B cell (primary cell): Measurements from ENCODE around the gene DECR2. TPM values are rescaled to one million over a fixed set of nuclear protein-coding genes. Genes with fewer than 3 reads are reported as not detected.

Source experiments
- ATAC-seq: fragments of 200-7000 bp; cut with Tn5 transposase; one replicate; pipeline ENCODE4 v1.10.0; 2021; ENCODE audit warnings: low read depth, mild to moderate bottlenecking, moderate number of reproducible peaks, moderate library complexity
- CTCF ChIA-PET: fragments of 350-600 bp; sonication (Branson Sonifier 250); formaldehyde crosslinking; loops from one replicate; lab custom pipeline; 2021; ENCODE audit warnings: antibody characterized with exemption, inconsistent platforms; lab: Charles Lee
- POLR2A ChIA-PET: fragments of 350-600 bp; sonication (Branson Sonifier 250); formaldehyde crosslinking; loops from one replicate; lab custom pipeline; 2021; ENCODE audit warnings: antibody characterized with exemption; lab: Charles Lee
- DNase-seq: peaks from one replicate; pipeline ENCODE4 v3.0.0; 2013
- H2AFZ ChIP-seq: 2 replicates; pipeline ENCODE4 v1.6.1; 2012; ENCODE audit warnings: mild to moderate bottlenecking, low read depth, low read length; ENCODE audit not compliant: insufficient read depth, poor library complexity, severe bottlenecking
- H3K27ac ChIP-seq, 2 donors: 1 replicate in 1 of 2; 2 replicates in 1 of 2; pipeline ENCODE4 v1.5.1; 2012 to 2013; ENCODE audit warnings: low read length in 2 of 2, mild to moderate bottlenecking in 2 of 2, moderate library complexity in 1 of 2
- H3K27me3 ChIP-seq, 4 experiments: fragments of 200-600 bp in 1 of 4; sonication (generic) in 1 of 4; replicated peaks in 1 of 4; 1 replicate in 2 of 4; 2 replicates in 2 of 4; pipeline versions ENCODE4 v1.6.1 to v1.7.0; 2013 to 2016; ENCODE audit warnings: low read length in 3 of 4, mild to moderate bottlenecking in 2 of 4, mixed read lengths in 1 of 4, moderate library complexity in 1 of 4; ENCODE audit not compliant: insufficient read depth in 4 of 4, control insufficient read depth in 3 of 4; ENCODE audit errors: control extremely low read depth in 1 of 4
- H3K36me3 ChIP-seq, 2 experiments: replicated peaks in 1 of 2; 1 replicate in 1 of 2; 2 replicates in 1 of 2; pipeline versions ENCODE4 v1.6.1 to v1.7.1; 2013; ENCODE audit warnings: low read length in 1 of 2; ENCODE audit not compliant: insufficient read depth in 2 of 2, control insufficient read depth in 1 of 2; ENCODE audit errors: control extremely low read depth in 1 of 2, extremely low read depth in 1 of 2
- H3K4me1 ChIP-seq, 2 donors: fragments of 200-600 bp in 1 of 2; sonication (generic) in 1 of 2; 1 replicate in 1 of 2; 2 replicates in 1 of 2; pipeline versions ENCODE4 v1.5.1 to v1.6.1; 2013 to 2017; ENCODE audit warnings: low read length in 2 of 2; ENCODE audit not compliant: control insufficient read depth in 2 of 2, insufficient read depth in 2 of 2
- H3K4me2 ChIP-seq: replicated peaks from 2 replicates; pipeline ENCODE3; 2012; ENCODE audit warnings: mild to moderate bottlenecking, low read depth, low read length; ENCODE audit not compliant: poor library complexity, severe bottlenecking
- H3K4me3 ChIP-seq, 5 experiments: fragments of 200-600 bp in 1 of 5; sonication (generic) in 1 of 5; 1 replicate in 3 of 5; 2 replicates in 2 of 5; pipeline versions ENCODE4 v1.5.1 to v1.7.0; 2011 to 2016; ENCODE audit warnings: low read length in 4 of 5, mild to moderate bottlenecking in 4 of 5, low read depth in 2 of 5, control low read depth in 1 of 5, moderate library complexity in 1 of 5; ENCODE audit not compliant: insufficient read depth in 1 of 5; ENCODE audit errors: control extremely low read depth in 1 of 5, extremely low read depth in 1 of 5
- H3K79me2 ChIP-seq: fragments of 200-600 bp; sonication (generic); one replicate; pipeline ENCODE4 v1.6.0; 2016; ENCODE audit warnings: low read length; ENCODE audit not compliant: control insufficient read depth, insufficient read depth
- H3K9ac ChIP-seq: fragments of 200-600 bp; sonication (generic); 2 replicates; pipeline ENCODE4 v1.6.1; 2017; ENCODE audit warnings: mild to moderate bottlenecking, low read length, moderate library complexity
- H3K9me3 ChIP-seq, 3 donors: one replicate each; pipeline versions ENCODE4 v1.6.1 to v1.7.1; 2013; ENCODE audit warnings: low read length in 2 of 3; ENCODE audit not compliant: control insufficient read depth in 2 of 3, insufficient read depth in 1 of 3; ENCODE audit errors: control extremely low read depth in 1 of 3
- H4K20me1 ChIP-seq: 2 replicates; pipeline ENCODE4 v1.6.0; 2012; ENCODE audit warnings: mild to moderate bottlenecking, low read length; ENCODE audit not compliant: insufficient read depth, control insufficient read depth, poor library complexity, severe bottlenecking
- H3K27ac Mint-ChIP-seq: one replicate; pipeline ENCODE4 v1.8.0; 2021; ENCODE audit warnings: mixed read lengths
- H3K27me3 Mint-ChIP-seq: one replicate; pipeline ENCODE4 v1.8.0; 2021; ENCODE audit warnings: mixed read lengths
- H3K4me1 Mint-ChIP-seq: one replicate; pipeline ENCODE4 v1.8.0; 2021; ENCODE audit warnings: mixed read lengths
- H3K4me3 Mint-ChIP-seq: one replicate; pipeline ENCODE4 v1.8.0; 2021; ENCODE audit warnings: mixed read lengths
- H3K9me3 Mint-ChIP-seq: one replicate; pipeline ENCODE4 v1.8.0; 2022; ENCODE audit warnings: mixed read lengths; ENCODE audit not compliant: insufficient read depth
- CTCF ChIP-seq: fragments of 200-600 bp; IDR thresholded peaks from one replicate; pipeline ENCODE4 v1.8.0; 2022; ENCODE audit warnings: antibody characterized with exemption, mild to moderate bottlenecking
- EZH2 ChIP-seq: IDR thresholded peaks from 2 replicates; pipeline ENCODE4 v1.6.1; 2012; ENCODE audit warnings: borderline replicate concordance, low read depth, mild to moderate bottlenecking, moderate library complexity, low read length; ENCODE audit not compliant: insufficient read depth, poor library complexity, severe bottlenecking
- WGBS: methylation state at CpG from one replicate; pipeline ENCODE4 v1.1.5; 2013; ENCODE audit warnings: missing lambda C conversion rate; ENCODE audit not compliant: insufficient coverage; 5-methylcytosine and 5-hydroxymethylcytosine counted together
- intact Hi-C: fragments of 100-400 bp; cut with micrococcal nuclease; formaldehyde crosslinking; loops from one replicate; pipeline ENCODE4 v1.10.0; 2022
- polyA plus RNA-seq: library from polyadenylated mRNA; depleted of rRNA; stranded (reverse); fragments of >200 nt; gene quantifications from 2 replicates; pipeline ENCODE4 v1.2.3, GENCODE V29; 2012
- total RNA-seq, 2 donors: library from RNA; stranded (reverse); fragments of 120-200 nt in 1 of 2; gene quantifications; 1 replicate in 1 of 2; 2 replicates in 1 of 2; pipeline versions ENCODE4 v1.2.3 to v1.2.4, GENCODE V29; 2013 to 2022

DECR2 gene
- total and polyA plus RNA-seq, 2 donors (not counting 1 experiment from before 2014, with no cell fraction given), result 11.0 to 16.3 TPM

GRCh38 chr16:454397-454940 is 52.8 kb downstream of the DECR2 start:
- ChIA-PET CTCF (no interaction called here), POLR2A (interaction anchor here (0.5 kb wide), 1 partner anchor 12 kb away, joined by 3 read pairs; no protein-coding TSS in a partner anchor)
- Histone ChIP-seq H3K27me3 (no peaks in the 10 kb centered on the region), H3K9ac (no peak overlapping the region), H2AFZ (no peak overlapping the region), H3K9me3 (no peaks in the 10 kb centered on the region), H3K4me2 (no peak overlapping the region), H3K4me1 (no peaks in the 10 kb centered on the region), H3K27ac (no peak overlapping the region), H4K20me1 (no peaks in the 10 kb centered on the region), H3K79me2 (no peaks in the 10 kb centered on the region), H3K36me3 (no peaks in the 10 kb centered on the region), H3K4me3 (no peak overlapping the region)
- no peak overlapping the region for H3K4me3 Mint-ChIP-seq
- H3K9me3 Mint-ChIP-seq, result no peaks in the 10 kb centered on the region
- H3K27me3 Mint-ChIP-seq, result no peaks in the 10 kb centered on the region
- ATAC-seq (no peak), DNase-seq (no peak)
- 96% methylated on average over 11 of the region's 13 CpGs for WGBS
- peaks cover 8% of the 10 kb centered on the region for H3K4me1 Mint-ChIP-seq
- no peak for TF ChIP-seq CTCF
- TF ChIP-seq EZH2, result no peak
- intact Hi-C loops, result no loop called here
- no peak overlapping the region for H3K27ac Mint-ChIP-seq

GRCh38 chr16:455453-455852 is 53.8 kb downstream of the DECR2 start:
- peaks cover 4% of the 10 kb centered on the region for H3K4me1 Mint-ChIP-seq
- H4K20me1 ChIP-seq, result no peaks in the 10 kb centered on the region
- H3K27me3 ChIP-seq, result no peaks in the 10 kb centered on the region
- no peak overlapping the region for H3K4me3 ChIP-seq
- CTCF ChIA-PET, result no interaction called here
- H3K4me3 Mint-ChIP-seq, result no peak overlapping the region
- no peaks in the 10 kb centered on the region for H3K27me3 Mint-ChIP-seq
- no peak overlapping the region for H3K4me2 ChIP-seq
- no peaks in the 10 kb centered on the region for H3K79me2 ChIP-seq
- 93% methylated on average over 3 of the region's 12 CpGs for WGBS
- POLR2A ChIA-PET, result no interaction called here
- no peak overlapping the region for H2AFZ ChIP-seq
- no peaks in the 10 kb centered on the region for H3K4me1 ChIP-seq
- intact Hi-C loops, result no loop called here
- TF ChIP-seq CTCF, result no peak
- no peak for TF ChIP-seq EZH2
- ATAC-seq, result no peak
- H3K27ac ChIP-seq, result no peak overlapping the region
- no peak overlapping the region for H3K27ac Mint-ChIP-seq
- DNase-seq, result no peak
- H3K9ac ChIP-seq, result no peak overlapping the region
- no peaks in the 10 kb centered on the region for H3K9me3 ChIP-seq
- H3K9me3 Mint-ChIP-seq, result no peaks in the 10 kb centered on the region
- no peaks in the 10 kb centered on the region for H3K36me3 ChIP-seq
